ENCODE data around the gene CASQ1. TPM values are rescaled to one million over a fixed set of nuclear protein-coding genes. Genes with fewer than 3 reads are reported as not detected.

The CASQ1 gene
- total RNA-seq, 1 donor = 0.18 TPM

DNA sequence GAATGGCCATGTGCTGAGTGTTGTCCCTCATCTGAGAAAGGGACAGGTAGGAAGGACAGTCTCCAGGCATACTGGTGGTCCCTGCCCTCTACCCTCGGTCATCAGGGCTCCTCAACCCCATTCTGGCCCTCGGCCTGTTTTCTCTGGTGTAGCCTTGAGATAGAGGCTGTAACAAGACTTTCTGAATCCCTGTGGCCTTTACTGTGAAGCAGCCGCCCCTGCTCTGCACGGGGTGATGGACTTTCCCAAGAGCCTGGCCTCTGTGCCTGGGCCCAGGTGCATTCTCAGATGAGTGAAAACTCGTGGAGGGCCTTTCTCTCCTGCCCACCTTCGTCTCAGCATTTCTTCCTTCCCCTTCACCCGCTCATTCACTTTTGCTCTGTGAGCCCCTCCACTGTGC is 3.0 kb upstream of the CASQ1 start:
- no peak overlapping the region for H3K4me3 ChIP-seq (ENCODE audit: low read depth, low read length)
- DNase-seq (ENCODE audit: low read depth) = no peak
- TF ChIP-seq CTCF (IDR thresholded peaks at IDR 0.05; ENCODE audit: insufficient read depth, low read length) = no peak

DNA sequence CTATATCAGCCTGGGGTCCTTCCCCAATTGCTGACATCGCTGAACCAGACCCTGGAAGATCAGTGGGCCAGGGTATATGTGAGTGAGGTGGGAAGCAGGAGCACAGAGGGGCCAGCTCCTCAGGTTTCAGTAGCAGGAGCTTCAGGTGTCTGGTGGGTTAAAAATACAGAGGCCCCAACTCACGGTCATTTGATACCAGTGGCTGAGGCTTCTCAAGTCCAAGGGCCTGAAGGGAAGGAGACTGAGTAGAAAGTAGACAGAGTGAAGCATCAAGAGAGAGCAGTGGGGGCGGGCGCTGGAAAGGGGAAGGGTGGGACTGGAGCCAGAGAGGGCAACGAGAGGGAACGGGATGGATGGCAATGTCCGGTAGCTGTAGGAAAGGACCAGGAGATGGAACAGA is 2.0 kb upstream of the CASQ1 start:
- no peak for DNase-seq (ENCODE audit: low read depth)
- TF ChIP-seq CTCF (IDR thresholded peaks at IDR 0.05; ENCODE audit: insufficient read depth, low read length) = no peak
- no peak overlapping the region for H3K4me3 ChIP-seq (ENCODE audit: low read depth, low read length)

- TF ChIP-seq CTCF (IDR thresholded peaks at IDR 0.05; ENCODE audit: insufficient read depth, low read length) = no peak
- DNase-seq (ENCODE audit: low read depth) = no peak
- no peak overlapping the region for H3K4me3 ChIP-seq (ENCODE audit: low read depth, low read length)
These were observed 1.4 kb downstream of the CASQ1 start for GRCh38 chr1:160191756-160192155.

DNA sequence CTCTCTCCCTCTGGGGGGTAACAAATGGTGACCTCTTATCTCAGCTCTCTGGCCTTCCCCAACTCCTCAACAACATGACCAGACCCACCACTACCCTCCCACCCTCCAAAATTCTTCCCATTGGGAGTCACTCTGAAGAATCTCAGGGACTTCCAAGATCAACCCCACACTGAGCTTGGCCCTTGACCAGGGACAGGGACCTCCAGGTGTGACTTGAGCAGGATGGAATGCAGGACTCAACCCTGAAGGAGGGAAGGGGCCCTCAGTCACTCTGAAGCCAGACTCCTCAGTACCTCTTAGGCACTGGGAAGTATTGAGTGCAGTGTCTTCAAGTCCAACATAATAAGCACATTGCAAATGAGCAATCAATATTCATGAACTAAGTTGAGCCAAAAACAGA is 1.9 kb downstream of the CASQ1 start:
- no peak for DNase-seq (ENCODE audit: low read depth)
- TF ChIP-seq CTCF (IDR thresholded peaks at IDR 0.05; ENCODE audit: insufficient read depth, low read length) = no peak
- no peak overlapping the region for H3K4me3 ChIP-seq (ENCODE audit: low read depth, low read length)

DNA sequence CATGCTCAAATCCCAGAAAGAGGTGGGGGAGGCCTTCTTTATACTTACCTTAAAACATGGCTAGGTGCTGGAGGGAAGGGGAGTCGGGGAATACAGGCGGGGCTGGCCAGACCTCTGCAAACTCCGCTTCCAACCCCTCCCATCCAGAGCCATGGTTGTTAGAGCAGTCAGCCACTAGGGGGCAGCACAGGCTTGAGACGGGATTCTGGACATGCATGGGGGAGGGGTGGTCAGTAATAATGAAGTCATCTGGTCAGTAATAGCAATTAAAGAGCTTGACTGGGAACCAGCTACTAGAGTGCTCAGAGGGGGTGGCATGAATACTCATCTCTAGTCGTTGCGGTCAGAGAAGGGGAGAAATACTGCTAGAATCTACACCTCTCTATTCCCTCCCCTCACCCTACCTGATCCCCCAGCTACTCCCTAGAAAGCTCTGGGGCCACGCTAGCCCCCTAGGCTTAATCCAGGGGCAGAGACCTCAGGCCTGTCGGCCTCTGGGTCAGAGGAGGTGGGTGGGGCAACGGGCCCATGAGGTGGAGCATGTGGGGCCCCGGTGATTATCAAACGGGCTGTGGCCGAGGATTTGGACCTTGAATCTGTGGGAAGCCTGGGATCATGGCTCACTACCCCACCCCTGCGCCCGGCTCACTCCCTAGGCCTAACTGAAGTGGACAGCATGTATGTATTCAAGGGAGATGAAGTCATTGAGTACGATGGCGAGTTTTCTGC is 2.9 kb downstream of the CASQ1 start:
- TF ChIP-seq CTCF (IDR thresholded peaks at IDR 0.05; ENCODE audit: insufficient read depth, low read length) = peak; percentile 97
- DNase-seq (ENCODE audit: low read depth) = peak; percentile 87
- no peak overlapping the region for H3K4me3 ChIP-seq (ENCODE audit: low read depth, low read length)

DNA sequence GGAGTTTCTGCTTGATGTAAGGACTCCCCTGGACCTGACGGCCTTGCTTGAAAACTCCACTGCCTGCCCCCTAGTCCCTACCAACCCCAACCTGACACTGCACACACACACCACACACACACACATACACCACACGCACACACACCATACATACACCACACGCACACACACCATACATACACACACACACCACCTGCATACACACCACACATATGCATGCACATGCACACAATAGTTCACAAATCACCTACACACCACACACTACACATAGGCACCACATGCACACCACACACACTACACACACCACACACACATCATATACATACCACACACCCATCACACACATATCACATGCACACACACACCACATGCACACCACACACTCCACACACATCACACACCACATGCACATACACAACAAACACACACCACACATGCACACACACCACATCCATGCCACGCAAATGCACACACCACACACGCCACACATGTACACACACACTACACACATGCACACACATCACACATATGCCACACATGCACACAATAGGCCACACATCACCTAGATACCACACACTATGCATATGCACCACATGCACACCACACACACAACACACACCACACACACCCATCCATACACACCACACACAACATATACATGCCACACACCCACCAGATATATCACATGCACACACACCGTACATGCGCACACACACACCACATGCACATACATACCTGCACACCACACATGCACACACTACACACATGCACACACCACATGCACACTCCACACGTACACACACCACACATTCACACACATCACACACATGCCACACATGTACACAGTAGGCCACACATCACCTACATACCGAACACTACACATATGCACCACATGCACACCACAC is 3.7 kb downstream of the CASQ1 start:
- no peak for DNase-seq (ENCODE audit: low read depth)
- no peak overlapping the region for H3K4me3 ChIP-seq (ENCODE audit: low read depth, low read length)
- TF ChIP-seq CTCF (IDR thresholded peaks at IDR 0.05; ENCODE audit: insufficient read depth, low read length) = no peak
